Body of pancreas (tissue), 4 donors: ENCODE data around the gene NLRP6.

Experiments
- CTCF ChIP-seq, 7 experiments: fragments of 450-650 bp in 4 of 7; fragments of 200-600 bp in 3 of 7; sonication (generic) in 3 of 7; IDR thresholded peaks; one replicate each; pipeline ENCODE4 v1.5.1; 2016 to 2019; ENCODE audit warnings: antibody characterized with exemption in 7 of 7
- POLR2A ChIP-seq, 3 donors: fragments of 450-650 bp; IDR thresholded peaks; one replicate each; pipeline ENCODE4 v1.6.1; 2016; ENCODE audit warnings: antibody characterized with exemption in 3 of 3, mild to moderate bottlenecking in 2 of 3

GRCh38 chr11:279966-280705, 1.9 kb downstream of the NLRP6 start:
- TF ChIP-seq CTCF (IDR thresholded peaks at IDR 0.05): no peak
- no peak for TF ChIP-seq POLR2A (IDR thresholded peaks at IDR 0.05)
